Measurements from ENCODE around the gene MOCOS.
"Not testable (repeated sequence)": the region's sequence is repeated elsewhere in the genome, so short reads cannot be mapped to it uniquely, and the experiment has no call there.

The MOCOS gene

DNA sequence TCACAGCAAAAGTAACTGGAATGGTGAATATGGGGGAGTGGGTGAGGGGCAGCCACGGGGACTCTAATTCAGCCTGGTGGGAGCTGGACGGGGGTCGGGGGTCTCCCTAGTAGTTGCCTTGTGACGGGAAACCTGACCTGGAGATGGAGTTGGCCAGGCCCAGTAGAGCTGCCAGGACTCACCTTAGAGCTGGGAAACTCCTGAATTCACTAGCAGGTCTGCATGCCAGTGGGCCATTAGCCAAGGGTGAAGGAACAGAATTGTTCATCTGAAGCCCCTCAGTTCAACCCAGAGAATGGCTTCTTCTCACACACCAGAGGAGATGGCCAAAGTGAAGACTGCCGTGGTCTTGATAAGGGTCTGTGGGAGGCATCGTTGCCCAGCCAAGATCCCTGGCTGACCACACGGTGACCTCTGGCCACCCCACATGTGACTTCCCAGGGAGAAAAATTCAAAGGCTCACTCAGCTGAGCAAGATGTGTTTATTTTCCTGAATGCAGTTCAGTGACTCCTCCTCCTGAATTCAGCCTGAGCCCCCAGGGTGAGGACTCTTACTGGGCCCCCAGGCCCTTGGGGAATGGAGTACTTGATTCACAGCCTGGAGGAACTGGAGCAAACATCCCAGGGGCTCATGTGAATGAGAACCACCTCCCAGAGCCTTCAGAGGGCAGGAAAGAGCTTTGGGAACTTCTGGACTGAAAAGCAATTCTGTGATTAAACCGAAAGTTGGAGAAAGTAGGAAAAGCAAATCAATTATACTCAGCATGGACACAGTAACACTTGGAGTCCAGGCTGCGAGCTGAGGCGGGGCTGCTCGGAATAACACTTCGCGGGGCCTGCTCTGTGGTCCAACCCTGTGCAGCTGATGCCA, 25.2 kb downstream of the MOCOS start:
- H3K27ac ChIP-seq: no peak overlapping the region
- TF ChIP-seq, protein P1, sequence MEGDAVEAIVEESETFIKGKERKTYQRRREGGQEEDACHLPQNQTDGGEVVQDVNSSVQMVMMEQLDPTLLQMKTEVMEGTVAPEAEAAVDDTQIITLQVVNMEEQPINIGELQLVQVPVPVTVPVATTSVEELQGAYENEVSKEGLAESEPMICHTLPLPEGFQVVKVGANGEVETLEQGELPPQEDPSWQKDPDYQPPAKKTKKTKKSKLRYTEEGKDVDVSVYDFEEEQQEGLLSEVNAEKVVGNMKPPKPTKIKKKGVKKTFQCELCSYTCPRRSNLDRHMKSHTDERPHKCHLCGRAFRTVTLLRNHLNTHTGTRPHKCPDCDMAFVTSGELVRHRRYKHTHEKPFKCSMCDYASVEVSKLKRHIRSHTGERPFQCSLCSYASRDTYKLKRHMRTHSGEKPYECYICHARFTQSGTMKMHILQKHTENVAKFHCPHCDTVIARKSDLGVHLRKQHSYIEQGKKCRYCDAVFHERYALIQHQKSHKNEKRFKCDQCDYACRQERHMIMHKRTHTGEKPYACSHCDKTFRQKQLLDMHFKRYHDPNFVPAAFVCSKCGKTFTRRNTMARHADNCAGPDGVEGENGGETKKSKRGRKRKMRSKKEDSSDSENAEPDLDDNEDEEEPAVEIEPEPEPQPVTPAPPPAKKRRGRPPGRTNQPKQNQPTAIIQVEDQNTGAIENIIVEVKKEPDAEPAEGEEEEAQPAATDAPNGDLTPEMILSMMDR (IDR thresholded peaks at IDR 0.05): no peak
- no peak for TF ChIP-seq ZFX (IDR thresholded peaks at IDR 0.05; ENCODE audit: borderline replicate concordance)

DNA sequence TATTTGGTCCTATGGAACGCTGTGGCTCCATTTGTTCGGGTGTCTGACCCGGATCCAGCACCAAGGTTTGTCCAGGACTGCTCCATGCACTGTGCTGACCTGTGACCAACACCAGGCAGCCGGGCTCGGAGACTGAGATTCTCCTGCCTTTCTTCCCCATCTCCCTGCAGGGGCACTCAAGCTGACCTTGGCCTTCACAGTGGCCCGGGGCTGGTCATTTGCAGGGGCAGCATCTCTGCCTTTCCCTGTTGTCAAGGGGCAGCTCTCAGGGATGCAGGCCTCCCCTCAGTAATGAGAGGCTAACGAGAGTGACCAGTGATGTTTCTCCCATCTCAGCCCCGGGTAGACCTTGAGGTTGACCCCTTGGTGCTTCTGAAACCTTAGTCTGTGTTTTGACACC, 27.5 kb downstream of the MOCOS start:
- TF ChIP-seq ZFX (IDR thresholded peaks at IDR 0.05; ENCODE audit: borderline replicate concordance): no peak
- TF ChIP-seq, protein P1 (IDR thresholded peaks at IDR 0.05): no peak
- H3K27ac ChIP-seq: no peak overlapping the region

DNA sequence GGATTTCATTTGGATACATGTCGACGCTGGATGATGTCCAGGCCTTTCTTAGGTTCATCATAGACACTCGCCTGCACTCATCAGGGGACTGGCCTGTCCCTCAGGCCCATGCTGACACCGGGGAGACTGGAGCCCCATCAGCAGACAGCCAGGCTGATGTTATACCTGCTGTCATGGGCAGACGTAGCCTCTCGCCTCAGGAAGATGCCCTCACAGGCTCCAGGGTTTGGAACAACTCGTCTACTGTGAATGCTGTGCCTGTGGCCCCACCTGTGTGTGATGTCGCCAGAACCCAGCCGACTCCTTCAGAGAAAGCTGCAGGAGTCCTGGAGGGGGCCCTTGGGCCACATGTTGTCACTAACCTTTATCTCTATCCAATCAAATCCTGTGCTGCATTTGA, 28.3 kb downstream of the MOCOS start:
- no peak overlapping the region for H3K27ac ChIP-seq
- TF ChIP-seq ZFX (IDR thresholded peaks at IDR 0.05; ENCODE audit: borderline replicate concordance): no peak
- TF ChIP-seq, protein P1 (IDR thresholded peaks at IDR 0.05): no peak

DNA sequence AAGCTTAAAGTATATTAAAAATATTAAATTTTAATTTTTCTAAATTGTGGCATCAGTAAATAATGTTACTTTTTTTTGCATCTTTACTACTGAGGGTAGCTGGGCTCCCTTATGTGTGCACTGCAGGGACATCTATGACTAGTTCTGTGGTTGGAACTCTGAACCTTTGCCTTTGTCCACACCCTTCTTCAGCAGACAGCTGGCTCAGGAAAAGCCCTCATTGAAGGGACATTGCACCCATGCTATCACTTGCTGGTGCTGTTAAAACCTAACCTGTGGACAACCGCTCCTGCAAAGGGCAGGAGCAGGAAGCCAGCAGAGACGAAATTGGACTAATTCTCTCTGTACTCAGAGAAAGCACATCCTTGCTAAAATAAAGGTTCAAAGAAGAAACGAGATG, 30.1 kb downstream of the MOCOS start:
- H3K27ac ChIP-seq: no peak overlapping the region
- no peak for TF ChIP-seq ZFX (IDR thresholded peaks at IDR 0.05; ENCODE audit: borderline replicate concordance)
- TF ChIP-seq, protein P1 (IDR thresholded peaks at IDR 0.05): no peak

DNA sequence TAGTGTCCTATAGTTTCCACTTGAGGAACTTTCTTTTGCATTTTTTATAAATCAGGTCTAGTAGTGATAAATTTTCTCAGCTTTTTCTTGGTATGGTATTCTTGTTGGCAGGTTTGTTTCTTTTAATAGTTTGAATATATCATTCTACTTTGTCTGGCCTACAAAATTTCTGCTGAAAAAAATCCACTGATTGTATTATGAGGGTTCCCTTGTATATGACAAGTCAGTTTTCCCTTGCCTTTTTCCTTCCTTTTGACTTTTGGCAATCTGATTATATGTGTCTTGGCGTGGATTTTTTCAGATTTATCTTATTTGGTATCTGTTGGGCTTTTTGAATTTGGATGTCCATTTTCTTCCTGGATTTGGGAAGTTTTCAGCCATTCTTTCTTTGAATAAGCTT, 41.9 kb downstream of the MOCOS start:
- TF ChIP-seq ZFX (IDR thresholded peaks at IDR 0.05; ENCODE audit: borderline replicate concordance): no peak
- TF ChIP-seq, protein P1 (IDR thresholded peaks at IDR 0.05): no peak

DNA sequence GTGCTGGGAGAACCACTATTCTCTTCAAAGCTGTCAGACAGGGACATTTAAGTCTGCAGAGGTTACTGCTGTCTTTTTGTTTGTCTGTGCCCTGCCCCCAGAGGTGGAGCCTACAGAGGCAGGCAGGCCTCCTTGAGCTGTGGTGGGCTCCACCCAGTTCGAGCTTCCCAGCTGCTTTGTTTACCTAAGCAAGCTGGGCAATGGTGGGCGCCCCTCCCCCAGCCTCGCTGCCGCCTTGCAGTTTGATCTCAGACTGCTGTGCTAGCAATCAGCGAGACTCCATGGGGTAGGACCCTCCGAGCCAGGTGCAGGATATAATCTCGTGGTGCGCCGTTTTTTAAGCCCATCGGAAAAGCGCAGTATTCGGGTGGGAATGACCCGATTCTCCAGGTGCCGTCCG, 53.2 kb downstream of the MOCOS start:
- H3K27ac ChIP-seq: not testable (repeated sequence)

More for the DNA sequence above, 41.9 kb downstream of the MOCOS start:
- no peak overlapping the region for H3K27ac ChIP-seq

DNA sequence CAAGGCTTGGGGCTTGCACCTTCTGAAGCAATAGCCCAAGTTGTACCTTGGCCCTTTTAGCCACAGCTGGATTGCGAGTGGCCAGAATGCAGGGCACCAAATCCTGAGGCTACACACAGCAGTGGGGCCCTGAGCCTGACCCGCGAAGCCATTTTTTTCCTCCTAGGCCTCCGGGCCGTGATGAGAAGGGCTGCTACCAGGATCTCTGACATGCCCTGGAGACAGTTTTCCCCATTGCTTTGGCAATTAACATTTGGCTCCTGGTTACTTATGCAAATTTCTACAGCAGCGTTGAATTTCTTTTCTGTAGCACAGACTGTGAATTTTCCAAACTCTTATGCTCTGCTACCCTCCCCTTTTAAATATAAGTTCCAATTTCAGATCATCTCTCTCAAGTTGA, 54.5 kb downstream of the MOCOS start:
- no peak overlapping the region for H3K27ac ChIP-seq
- TF ChIP-seq ZFX (IDR thresholded peaks at IDR 0.05; ENCODE audit: borderline replicate concordance): no peak
- TF ChIP-seq, protein P1 (IDR thresholded peaks at IDR 0.05): no peak
